ENCODE measurements around the gene CFI. TPM values are rescaled to one million over a fixed set of nuclear protein-coding genes. Genes with fewer than 3 reads are reported as not detected.

The CFI gene
- total RNA-seq, 1 donor from 2014 or later = 4.2 TPM

DNA sequence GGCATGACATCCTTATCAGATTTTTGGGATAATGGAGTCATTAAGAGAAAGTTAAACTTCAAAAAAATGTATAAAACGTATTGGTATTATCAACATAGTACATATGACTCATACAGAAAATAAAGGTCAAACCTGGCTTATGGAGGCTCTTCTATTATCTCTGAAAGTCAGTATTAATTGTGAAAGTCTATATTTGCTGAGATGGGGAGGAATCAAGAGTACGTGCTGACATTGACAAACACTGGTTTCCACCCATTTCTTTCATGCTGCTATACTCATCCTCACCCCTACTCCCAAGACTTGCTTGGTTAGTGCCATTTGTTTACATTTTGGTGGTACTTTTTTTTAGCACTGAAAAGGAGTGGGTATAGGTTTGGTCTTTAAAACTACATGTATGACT is 41.1 kb downstream of the CFI start:
- TF ChIP-seq CTCF (IDR thresholded peaks at IDR 0.05; ENCODE audit: insufficient read depth, low read length, poor library complexity, severe bottlenecking) = no peak
- DNase-seq (ENCODE audit: low read depth) = no peak

DNA sequence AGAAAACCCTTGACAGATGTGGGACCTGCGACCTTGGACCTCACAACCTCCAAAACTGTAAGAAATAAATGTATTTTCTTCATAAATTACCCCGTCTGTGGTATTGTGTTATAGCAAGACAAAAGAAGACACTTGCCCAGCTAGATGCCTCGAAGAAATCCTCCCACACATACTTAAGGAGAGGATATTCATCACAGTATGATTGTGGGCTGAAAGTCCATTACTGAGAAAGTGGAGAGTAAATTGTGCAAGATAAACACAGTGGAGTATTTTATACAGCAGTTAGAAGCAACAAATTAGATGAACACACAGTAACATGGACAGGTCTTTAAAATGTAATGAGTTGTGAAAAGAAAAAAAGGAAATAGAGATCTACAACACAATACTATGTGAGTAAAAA is 46.1 kb downstream of the CFI start:
- Histone ChIP-seq H3K36me3 (ENCODE audit: control insufficient read depth, insufficient read depth, low read length) (no peaks in the 10 kb centered on the region), H3K27me3 (ENCODE audit: control insufficient read depth, insufficient read depth, low read length) (no peaks in the 10 kb centered on the region), H3K4me3 (ENCODE audit: low read depth, low read length) (no peak overlapping the region)
- TF ChIP-seq CTCF (IDR thresholded peaks at IDR 0.05; ENCODE audit: insufficient read depth, low read length, poor library complexity, severe bottlenecking) = no peak
- no peak for DNase-seq (ENCODE audit: low read depth)

More for the DNA sequence above, 41.1 kb downstream of the CFI start:
- H3K4me3 ChIP-seq (ENCODE audit: low read depth, low read length) = no peak overlapping the region
- no peaks in the 10 kb centered on the region for H3K27me3 ChIP-seq (ENCODE audit: control insufficient read depth, insufficient read depth, low read length)
- H3K36me3 ChIP-seq (ENCODE audit: control insufficient read depth, insufficient read depth, low read length) = no peaks in the 10 kb centered on the region

GRCh38 chr4:109754093-109754857 is 47.5 kb downstream of the CFI start:
- DNase-seq (ENCODE audit: low read depth) = no peak
- Histone ChIP-seq H3K36me3 (ENCODE audit: control insufficient read depth, insufficient read depth, low read length) (no peaks in the 10 kb centered on the region), H3K27me3 (ENCODE audit: control insufficient read depth, insufficient read depth, low read length) (no peaks in the 10 kb centered on the region), H3K4me3 (ENCODE audit: low read depth, low read length) (no peak overlapping the region)
- TF ChIP-seq CTCF (IDR thresholded peaks at IDR 0.05; ENCODE audit: insufficient read depth, low read length, poor library complexity, severe bottlenecking) = no peak

DNA sequence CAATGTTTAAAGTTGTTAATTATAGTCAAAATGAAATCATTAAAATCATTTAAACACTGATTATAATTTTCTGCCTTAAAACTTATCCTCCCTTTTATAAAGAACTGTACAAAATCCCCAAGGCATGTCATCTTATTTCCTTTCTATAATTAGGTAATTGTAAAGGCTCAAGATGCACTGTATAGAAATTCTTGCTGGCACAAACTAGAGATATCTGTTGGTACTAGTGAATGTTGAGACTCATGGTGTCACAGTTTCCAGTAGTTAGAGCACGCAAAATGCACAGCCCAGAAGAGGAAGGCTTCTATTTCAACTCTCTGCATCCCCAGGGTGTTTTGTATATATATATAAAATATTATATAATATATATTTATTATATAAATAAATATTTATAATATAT is 49.3 kb downstream of the CFI start:
- TF ChIP-seq CTCF (IDR thresholded peaks at IDR 0.05; ENCODE audit: insufficient read depth, low read length, poor library complexity, severe bottlenecking) = no peak
- H3K36me3 ChIP-seq (ENCODE audit: control insufficient read depth, insufficient read depth, low read length) = no peaks in the 10 kb centered on the region
- no peak for DNase-seq (ENCODE audit: low read depth)
- H3K27me3 ChIP-seq (ENCODE audit: control insufficient read depth, insufficient read depth, low read length) = no peaks in the 10 kb centered on the region
- no peak overlapping the region for H3K4me3 ChIP-seq (ENCODE audit: low read depth, low read length)

- no peaks in the 10 kb centered on the region for H3K27me3 ChIP-seq (ENCODE audit: control insufficient read depth, insufficient read depth, low read length)
- H3K4me3 ChIP-seq (ENCODE audit: low read depth, low read length) = no peak overlapping the region
- H3K36me3 ChIP-seq (ENCODE audit: control insufficient read depth, insufficient read depth, low read length) = no peaks in the 10 kb centered on the region
- DNase-seq (ENCODE audit: low read depth) = no peak
- TF ChIP-seq CTCF (IDR thresholded peaks at IDR 0.05; ENCODE audit: insufficient read depth, low read length, poor library complexity, severe bottlenecking) = no peak
Measured at GRCh38 chr4:109751852-109752251, 49.9 kb downstream of the CFI start.

All from kidney epithelial cell (primary cell).